GM19438 (cell line): Measurements from ENCODE around the gene GRAMD1A.
"Not testable (repeated sequence)": the region's sequence is repeated elsewhere in the genome, so short reads cannot be mapped to it uniquely, and the experiment has no call there.

Experiments used
- ATAC-seq: cut with Tn5 transposase; IDR thresholded peaks from one replicate; pipeline ENCODE4 v1.9.1; 2021; ENCODE audit warnings: low read depth; ENCODE audit not compliant: unreplicated experiment

GRAMD1A gene

GRCh38 chr19:34975056-34975455, 25.1 kb upstream of the GRAMD1A start:
- ATAC-seq: no peak

DNA sequence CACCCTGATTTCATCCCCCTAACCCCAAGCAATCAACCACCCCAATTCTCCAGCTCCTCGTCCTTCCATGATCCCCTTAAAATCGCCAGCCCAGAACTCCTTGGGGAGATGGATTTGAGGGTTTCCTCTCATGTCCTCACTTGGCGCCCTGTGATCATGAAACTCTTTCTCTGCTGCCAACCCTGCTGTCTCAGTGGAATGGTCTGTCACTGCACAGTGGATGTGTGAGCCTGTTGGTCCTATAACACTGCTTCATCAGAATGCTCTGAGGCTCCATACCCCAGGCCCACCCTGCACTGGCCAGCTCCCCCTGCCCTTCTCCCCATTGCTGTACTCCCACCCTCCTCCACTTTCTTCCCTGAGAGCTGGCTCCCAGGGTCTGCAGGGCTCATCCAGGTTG, 23.5 kb upstream of the GRAMD1A start:
- no peak for ATAC-seq

GRCh38 chr19:34979819-34980640, 20.1 kb upstream of the GRAMD1A start:
- ATAC-seq: no peak

GRCh38 chr19:34982275-34982674, 17.8 kb upstream of the GRAMD1A start:
- no peak for ATAC-seq

DNA sequence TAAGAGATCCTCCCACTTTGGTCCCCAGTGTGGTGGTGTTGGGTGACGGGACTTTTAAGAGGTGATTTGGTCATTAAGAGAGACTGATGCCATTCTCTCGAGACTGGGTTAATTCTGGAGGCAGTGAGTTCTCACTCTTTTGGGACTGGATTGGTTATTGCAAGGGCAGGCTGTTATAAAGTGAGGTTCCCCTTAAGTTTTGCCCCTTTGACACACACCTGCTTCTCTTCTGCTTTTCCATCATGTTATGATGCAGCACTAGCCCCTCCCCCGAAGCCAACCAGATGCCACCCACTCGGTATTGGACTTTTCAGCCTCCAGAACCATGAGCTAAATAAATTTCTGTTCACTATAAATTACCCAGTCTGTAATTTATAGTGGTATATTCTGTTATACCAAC, 16.3 kb upstream of the GRAMD1A start:
- ATAC-seq: no peak

- ATAC-seq: no peak
Measured at GRCh38 chr19:34984287-34984686, 15.8 kb upstream of the GRAMD1A start.

GRCh38 chr19:34985249-34986022, 14.7 kb upstream of the GRAMD1A start:
- no peak for ATAC-seq

GRCh38 chr19:34988119-34988518, 12.0 kb upstream of the GRAMD1A start:
- no peak for ATAC-seq

DNA sequence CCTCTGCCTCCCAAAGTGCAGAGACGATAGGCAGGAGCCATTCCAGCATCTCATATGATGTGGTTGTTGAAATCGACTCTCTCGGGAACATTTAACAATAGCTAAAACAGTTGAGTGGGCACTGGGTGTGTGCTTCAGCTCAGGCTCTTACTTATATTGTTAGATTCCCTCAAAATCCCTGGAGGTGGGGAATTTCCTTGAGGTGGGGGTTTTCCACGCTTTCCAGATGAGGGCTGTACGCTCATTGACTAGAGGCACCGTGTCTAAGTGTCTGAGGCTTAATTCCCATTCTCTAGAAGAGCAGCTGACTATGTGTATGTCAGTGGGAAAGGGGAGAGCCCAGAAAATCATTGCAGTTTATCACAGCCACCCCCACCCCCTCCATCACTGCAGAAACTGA, 10.8 kb upstream of the GRAMD1A start:
- ATAC-seq: no peak

DNA sequence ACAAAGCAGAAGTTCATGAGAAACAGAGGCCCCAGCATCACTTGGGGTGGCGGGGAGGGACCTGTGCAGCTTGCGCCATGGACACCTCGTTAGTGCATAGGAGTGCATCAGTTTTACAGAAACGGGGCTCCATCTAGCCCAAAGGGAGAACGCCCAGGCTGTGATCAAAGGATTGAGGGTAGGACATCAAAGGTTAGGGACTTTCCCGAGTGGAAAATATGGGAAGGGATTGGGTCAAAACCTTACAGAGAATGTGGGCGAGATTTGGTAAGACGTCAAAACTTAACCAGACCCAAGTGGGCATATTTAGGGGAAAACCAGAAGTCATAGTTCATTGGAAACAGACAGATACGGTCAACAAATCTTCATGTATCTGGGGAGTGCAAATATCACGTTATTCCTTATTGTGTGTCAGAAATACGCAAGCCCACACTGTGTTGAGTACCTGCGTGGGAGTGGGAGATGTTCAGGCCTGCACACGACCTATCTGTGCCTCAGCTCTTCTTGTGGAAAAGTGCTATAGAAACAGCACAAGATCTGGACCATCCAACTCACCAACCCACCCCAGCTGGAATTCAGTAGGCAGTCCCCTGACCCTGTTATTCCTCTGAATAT, 9.4 kb upstream of the GRAMD1A start:
- ATAC-seq: no peak

- ATAC-seq: no peak
Measured at GRCh38 chr19:34991542-34992333, 8.4 kb upstream of the GRAMD1A start.

DNA sequence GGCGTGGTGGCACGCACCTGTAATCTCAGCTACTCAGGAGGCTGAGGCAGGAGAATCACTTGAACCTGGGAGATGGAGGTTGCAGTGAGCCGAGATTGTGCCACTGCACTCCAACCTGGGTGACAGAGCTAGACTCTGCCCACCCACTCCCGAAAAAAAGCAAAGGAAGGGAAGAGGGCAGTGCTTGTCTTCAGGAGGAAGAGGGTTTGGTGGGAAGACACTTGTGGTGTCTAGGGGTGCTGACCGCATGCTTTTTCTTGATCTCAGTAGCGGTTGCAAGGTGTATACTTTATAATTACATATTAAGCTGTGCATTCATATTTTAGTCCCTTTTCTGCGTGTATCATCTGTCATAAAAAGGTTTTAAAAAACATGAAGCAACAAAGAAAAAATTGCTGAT, 7.5 kb upstream of the GRAMD1A start:
- not testable (repeated sequence) for ATAC-seq

GRCh38 chr19:34994286-34994642, 5.9 kb upstream of the GRAMD1A start:
- ATAC-seq: no peak

- no peak for ATAC-seq
Measured at GRCh38 chr19:34994643-34995541, 5.2 kb upstream of the GRAMD1A start.

DNA sequence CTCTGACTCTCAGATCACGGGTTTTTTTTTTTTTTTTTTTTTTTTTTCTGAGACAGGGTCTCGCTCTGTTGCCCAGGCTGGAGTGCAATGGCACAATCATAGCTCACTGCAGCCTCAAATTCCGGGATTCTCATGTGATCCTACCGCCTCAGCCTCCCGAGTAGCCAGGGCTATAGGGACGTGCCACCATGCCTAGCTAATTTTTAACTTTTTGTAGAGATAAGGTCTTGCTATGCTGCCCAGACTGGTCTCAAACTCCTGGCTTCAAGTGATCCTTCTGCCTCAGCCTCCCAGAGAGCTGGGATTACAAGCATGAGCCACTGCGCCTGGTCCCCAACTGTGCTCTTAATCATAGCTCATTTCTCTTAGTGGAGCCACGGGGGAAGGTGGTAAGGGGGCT, 4.6 kb upstream of the GRAMD1A start:
- ATAC-seq: no peak

- ATAC-seq: no peak
Measured at GRCh38 chr19:34997071-34997617, 3.0 kb upstream of the GRAMD1A start.

GRCh38 chr19:34998224-34998623, 1.9 kb upstream of the GRAMD1A start:
- not testable (repeated sequence) for ATAC-seq

DNA sequence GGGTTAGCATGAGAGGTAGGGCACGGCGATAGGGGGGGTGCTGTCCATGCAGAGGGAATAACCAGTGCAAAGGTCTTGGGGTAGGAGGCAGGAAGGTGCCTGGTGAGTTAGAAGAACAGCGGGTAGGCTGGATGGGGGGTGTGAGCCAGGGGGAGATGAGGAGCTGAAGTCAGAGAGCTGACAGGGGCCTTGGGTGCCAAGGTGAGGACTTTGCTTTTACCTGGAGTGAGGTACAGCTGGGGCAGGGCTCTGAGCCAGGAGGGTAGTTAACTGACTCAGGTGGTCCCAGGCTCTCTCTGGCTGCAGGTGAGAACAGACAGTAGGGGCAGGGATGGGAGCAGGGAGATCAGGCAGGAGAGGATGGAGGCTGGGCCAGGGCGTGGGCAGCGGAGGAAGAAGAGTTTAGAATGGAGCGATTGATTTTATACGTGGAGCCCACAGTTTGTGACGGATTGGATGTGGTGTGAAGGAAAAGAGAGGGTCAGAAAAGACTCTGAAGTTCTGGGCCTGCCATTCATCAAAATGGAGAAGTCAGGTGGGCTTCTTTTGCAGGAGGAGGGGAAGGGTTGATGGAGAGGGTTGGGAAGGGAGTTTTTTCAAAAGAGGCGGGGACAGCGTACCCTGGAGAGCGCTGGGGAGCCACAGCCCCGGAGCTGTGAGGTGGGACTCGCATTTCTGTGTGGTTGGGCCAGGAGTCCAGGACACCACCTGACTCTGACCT, 1.2 kb upstream of the GRAMD1A start:
- no peak for ATAC-seq

DNA sequence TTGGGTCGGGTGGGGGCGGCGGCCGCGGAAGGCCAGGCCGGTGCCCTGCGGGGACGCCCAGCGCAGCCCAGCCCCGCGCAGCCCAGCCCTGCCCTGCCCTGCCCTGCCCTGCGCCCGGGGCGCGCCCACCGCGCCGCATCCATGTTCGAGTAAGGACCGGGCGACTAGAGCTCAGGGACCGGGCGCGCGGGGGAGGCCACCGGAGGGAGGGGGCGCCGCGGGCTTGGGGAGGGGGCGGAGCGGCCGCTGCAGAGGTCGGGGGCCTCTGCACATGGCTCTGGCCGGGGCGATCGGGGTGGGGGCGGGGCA, 169 bp downstream of the GRAMD1A start:
- no peak for ATAC-seq
